HEK293 (cell line): ENCODE data around the gene VAV3.
A peak's percentile ranks its signal among the peaks of the same experiment; 100 is the strongest.

Experiments
- CTCF ChIA-PET: fragments of 350-600 bp; formaldehyde crosslinking; extraction: SDS; loops from one replicate; lab custom pipeline; 2021; ENCODE audit warnings: antibody characterized with exemption; lab: Yijun Ruan, JAX
- POLR2A ChIA-PET: fragments of 300-600 bp; formaldehyde crosslinking; extraction: SDS; loops from one replicate; lab custom pipeline; 2020; ENCODE audit warnings: antibody characterized with exemption, inconsistent platforms; lab: Yijun Ruan, JAX
- H3K27ac ChIP-seq: fragments of 200-500 bp; sonication (Bioruptor generic); 2 replicates; pipeline ENCODE4 v1.5.1; 2014; ENCODE audit warnings: low read depth, low read length, control low read depth, inconsistent platforms; ENCODE audit errors: extremely low read depth
- H3K36me3 ChIP-seq, 2 experiments: fragments of 200-500 bp in 1 of 2; sonication (Bioruptor generic) in 1 of 2; 1 replicate in 1 of 2; 2 replicates in 1 of 2; pipeline ENCODE4 v1.5.1; 2014 to 2017; ENCODE audit warnings: inconsistent platforms in 2 of 2, low read length in 2 of 2; ENCODE audit not compliant: control insufficient read depth in 2 of 2, insufficient read depth in 1 of 2
- H3K4me1 ChIP-seq: fragments of 200-500 bp; sonication (Bioruptor generic); 2 replicates; pipeline ENCODE4 v1.5.1; 2014; ENCODE audit warnings: mild to moderate bottlenecking, low read length, inconsistent platforms; ENCODE audit not compliant: control insufficient read depth, insufficient read depth
- H3K4me3 ChIP-seq: 2 replicates; pipeline ENCODE4 v1.5.1; 2011; ENCODE audit warnings: low read depth, mild to moderate bottlenecking, control low read depth, low read length, moderate library complexity
- H3K9me3 ChIP-seq: fragments of 200-500 bp; sonication (Bioruptor generic); 2 replicates; pipeline ENCODE4 v1.5.1; 2014; ENCODE audit warnings: low read depth, low read length, inconsistent platforms; ENCODE audit not compliant: control insufficient read depth, insufficient read depth
- GLI2 ChIP-seq: fragments of 450-650 bp; formaldehyde crosslinking; IDR thresholded peaks from 2 replicates; pipeline ENCODE4; 2017; ENCODE audit warnings: missing biosample characterization, missing genetic modification characterization, low read depth, borderline replicate concordance
- HIC1 ChIP-seq: fragments of 450-650 bp; formaldehyde crosslinking; IDR thresholded peaks from 2 replicates; pipeline ENCODE4 v1.5.1; 2016; ENCODE audit warnings: missing biosample characterization, missing genetic modification characterization
- OSR2 ChIP-seq: fragments of 450-650 bp; formaldehyde crosslinking; IDR thresholded peaks from 2 replicates; pipeline ENCODE4 v1.5.1; 2016; ENCODE audit warnings: missing biosample characterization, missing genetic modification characterization
- PRDM1 ChIP-seq: fragments of 450-650 bp; formaldehyde crosslinking; IDR thresholded peaks from 2 replicates; pipeline ENCODE4; 2016; ENCODE audit warnings: missing biosample characterization, missing genetic modification characterization
- PRDM10 ChIP-seq: fragments of 450-650 bp; formaldehyde crosslinking; IDR thresholded peaks from 2 replicates; pipeline ENCODE4 v1.5.1; 2016; ENCODE audit warnings: missing biosample characterization, missing genetic modification characterization
- SALL2 ChIP-seq: fragments of 450-650 bp; formaldehyde crosslinking; IDR thresholded peaks from 2 replicates; pipeline ENCODE4 v1.5.0; 2017; ENCODE audit warnings: missing biosample characterization, mild to moderate bottlenecking, missing genetic modification characterization, borderline replicate concordance
- SCRT2 ChIP-seq: fragments of 450-650 bp; formaldehyde crosslinking; IDR thresholded peaks from 2 replicates; pipeline ENCODE4 v1.5.1; 2016; ENCODE audit warnings: missing biosample characterization, missing genetic modification characterization
- ZBTB21 ChIP-seq: fragments of 450-650 bp; formaldehyde crosslinking; IDR thresholded peaks from 2 replicates; pipeline ENCODE4 v1.5.1; 2017; ENCODE audit warnings: missing biosample characterization, missing genetic modification characterization
- ZBTB6 ChIP-seq: fragments of 450-650 bp; formaldehyde crosslinking; IDR thresholded peaks from 2 replicates; pipeline ENCODE4 v1.5.1; 2017; ENCODE audit warnings: missing biosample characterization, missing genetic modification characterization
- ZFP37 ChIP-seq: fragments of 450-650 bp; formaldehyde crosslinking; IDR thresholded peaks from 2 replicates; pipeline ENCODE4 v1.5.1; 2016; ENCODE audit warnings: missing biosample characterization, missing genetic modification characterization
- ZNF121 ChIP-seq: fragments of 450-650 bp; formaldehyde crosslinking; IDR thresholded peaks from 2 replicates; pipeline ENCODE4 v1.5.1; 2016; ENCODE audit warnings: missing biosample characterization, missing genetic modification characterization
- ZNF174 ChIP-seq: fragments of 450-650 bp; formaldehyde crosslinking; IDR thresholded peaks from 2 replicates; pipeline ENCODE4 v1.5.0; 2017; ENCODE audit warnings: missing biosample characterization, mild to moderate bottlenecking, missing genetic modification characterization
- ZNF214 ChIP-seq: fragments of 450-650 bp; formaldehyde crosslinking; IDR thresholded peaks from 2 replicates; pipeline ENCODE4 v1.5.1; 2017; ENCODE audit warnings: missing biosample characterization, mild to moderate bottlenecking, missing genetic modification characterization, borderline replicate concordance
- ZNF221 ChIP-seq: fragments of 450-650 bp; formaldehyde crosslinking; IDR thresholded peaks from 2 replicates; pipeline ENCODE4 v1.5.1; 2017; ENCODE audit warnings: missing biosample characterization, missing genetic modification characterization, borderline replicate concordance
- ZNF302 ChIP-seq: fragments of 450-650 bp; formaldehyde crosslinking; IDR thresholded peaks from 2 replicates; pipeline ENCODE4 v1.5.1; 2016; ENCODE audit warnings: missing biosample characterization, missing genetic modification characterization, low read depth
- ZNF354C ChIP-seq: fragments of 450-650 bp; formaldehyde crosslinking; IDR thresholded peaks from 2 replicates; pipeline ENCODE4 v1.5.1; 2016; ENCODE audit warnings: missing biosample characterization, missing genetic modification characterization, low read depth, borderline replicate concordance
- ZNF433 ChIP-seq: fragments of 450-650 bp; formaldehyde crosslinking; IDR thresholded peaks from 2 replicates; pipeline ENCODE4 v1.5.1; 2016; ENCODE audit warnings: missing biosample characterization, missing genetic modification characterization, low read depth
- ZNF560 ChIP-seq: fragments of 450-650 bp; formaldehyde crosslinking; IDR thresholded peaks from 2 replicates; pipeline ENCODE4 v1.5.1; 2017; ENCODE audit warnings: missing biosample characterization, missing genetic modification characterization, borderline replicate concordance
- ZNF600 ChIP-seq: fragments of 450-650 bp; formaldehyde crosslinking; IDR thresholded peaks from 2 replicates; pipeline ENCODE4 v1.5.1; 2016; ENCODE audit warnings: missing biosample characterization, missing genetic modification characterization
- ZNF664 ChIP-seq: fragments of 450-650 bp; formaldehyde crosslinking; IDR thresholded peaks from 2 replicates; pipeline ENCODE4 v1.5.1; 2016; ENCODE audit warnings: missing biosample characterization, missing genetic modification characterization
- ZNF747 ChIP-seq: fragments of 450-650 bp; formaldehyde crosslinking; IDR thresholded peaks from 2 replicates; pipeline ENCODE4 v1.5.1; 2016; ENCODE audit warnings: missing biosample characterization, missing genetic modification characterization
- ZNF785 ChIP-seq: fragments of 450-650 bp; formaldehyde crosslinking; IDR thresholded peaks from 2 replicates; pipeline ENCODE4 v1.5.1; 2016; ENCODE audit warnings: missing biosample characterization, missing genetic modification characterization
- ZNF837 ChIP-seq: fragments of 450-650 bp; formaldehyde crosslinking; IDR thresholded peaks from 2 replicates; pipeline ENCODE4 v1.5.1; 2016; ENCODE audit warnings: missing biosample characterization, missing genetic modification characterization
- ZSCAN23 ChIP-seq: fragments of 450-650 bp; formaldehyde crosslinking; IDR thresholded peaks from 2 replicates; pipeline ENCODE4 v1.5.1; 2016; ENCODE audit warnings: missing biosample characterization, missing genetic modification characterization

Gene VAV3

GRCh38 chr1:107954719-107955415 is 10.1 kb downstream of the VAV3 start:
- TF ChIP-seq ZNF302 (no peak), ZNF747 (no peak), ZNF221 (tag by site-specific recombination) (no peak), PRDM10 (tag by site-specific recombination) (0 out of 2 replicates have a peak, but pooled peaks have one; percentile 16), ZNF121 (tag by site-specific recombination) (no peak), ZNF785 (tag by site-specific recombination) (no peak), ZNF560 (no peak), ZNF664 (tag by site-specific recombination) (peak; percentile 66)
- no peaks in the 10 kb centered on the region for H3K36me3 ChIP-seq
- no peaks in the 10 kb centered on the region for H3K9me3 ChIP-seq
- ChIA-PET POLR2A (no interaction called here), CTCF (interaction anchor here (0.7 to 1.5 kb wide), 3 partner anchors 21 to 171 kb away, joined by 3 to 5 read pairs (median 3); no protein-coding TSS in a partner anchor)
- H3K4me1 ChIP-seq, result no peaks in the 10 kb centered on the region; the same call in 1 of the 2 replicates
- no peak overlapping the region for H3K4me3 ChIP-seq
- H3K27ac ChIP-seq, result no peak overlapping the region

GRCh38 chr1:107954126-107954525 is 10.9 kb downstream of the VAV3 start:
- H3K36me3 ChIP-seq, result no peaks in the 10 kb centered on the region
- H3K4me3 ChIP-seq, result no peak overlapping the region
- TF ChIP-seq PRDM1 (tag by site-specific recombination) (peak; percentile 75), SALL2 (tag by site-specific recombination) (no peak), ZNF214 (tag by site-specific recombination) (no peak), SCRT2 (tag by site-specific recombination) (no peak)
- CTCF ChIA-PET, result interaction anchor here (0.7 to 1.5 kb wide), 2 partner anchors 156 to 172 kb away, joined by 3 to 5 read pairs; no protein-coding TSS in a partner anchor
- POLR2A ChIA-PET, result no interaction called here
- no peaks in the 10 kb centered on the region; the same call in 1 of the 2 replicates for H3K4me1 ChIP-seq
- no peak overlapping the region for H3K27ac ChIP-seq
- H3K9me3 ChIP-seq, result no peaks in the 10 kb centered on the region

- H3K4me1 ChIP-seq, result no peaks in the 10 kb centered on the region; the same call in 1 of the 2 replicates
- CTCF ChIA-PET, result no interaction called here
- H3K4me3 ChIP-seq, result no peak overlapping the region
- POLR2A ChIA-PET, result no interaction called here
- H3K9me3 ChIP-seq, result no peaks in the 10 kb centered on the region
- H3K36me3 ChIP-seq, result no peaks in the 10 kb centered on the region
- TF ChIP-seq ZNF174 (no peak), OSR2 (tag by site-specific recombination) (no peak), ZSCAN23 (tag by site-specific recombination) (no peak), ZBTB21 (tag by site-specific recombination) (no peak), ZNF214 (tag by site-specific recombination) (no peak), ZBTB6 (tag by site-specific recombination) (no peak), ZNF354C (tag by site-specific recombination) (no peak), ZNF600 (tag by site-specific recombination) (no peak), ZNF837 (tag by site-specific recombination) (no peak), PRDM1 (tag by site-specific recombination) (no peak), ZNF433 (no peak), GLI2 (no peak), ZFP37 (tag by site-specific recombination) (no peak), HIC1 (no peak)
- no peak overlapping the region for H3K27ac ChIP-seq
Observed at GRCh38 chr1:107953556-107953955, 11.4 kb downstream of the VAV3 start.
